ENCODE results near the gene SRSF6.
A peak's percentile ranks its signal among the peaks of the same experiment; 100 is the strongest.

Gene SRSF6

GRCh38 chr20:43452404-43453126, 5.1 kb upstream of the SRSF6 start:
- TF ChIP-seq ZFX (IDR thresholded peaks at IDR 0.05): no peak
- no peak for TF ChIP-seq CTCF (conservative IDR thresholded peaks at IDR 0.05)
- H3K27ac ChIP-seq: no peak overlapping the region

- peak overlapping the region; percentile 100; the same call in 1 of the 2 replicates for H3K27ac ChIP-seq
Measured at GRCh38 chr20:43456252-43456651, 1.4 kb upstream of the SRSF6 start.

GRCh38 chr20:43456809-43457639, 672 bp upstream of the SRSF6 start:
- no peak for TF ChIP-seq ZFX (IDR thresholded peaks at IDR 0.05)
- TF ChIP-seq CTCF (conservative IDR thresholded peaks at IDR 0.05): no peak
- H3K27ac ChIP-seq: peak overlapping the region; percentile 100

- H3K27ac ChIP-seq: peak overlapping the region; percentile 100
- TF ChIP-seq ZFX (IDR thresholded peaks at IDR 0.05) (no peak), CTCF (conservative IDR thresholded peaks at IDR 0.05) (no peak)
Measured at GRCh38 chr20:43458422-43458924, 777 bp downstream of the SRSF6 start.

- H3K27ac ChIP-seq: peak overlapping the region; percentile 100
- TF ChIP-seq ZFX (IDR thresholded peaks at IDR 0.05) (no peak), CTCF (conservative IDR thresholded peaks at IDR 0.05) (no peak)
Measured at GRCh38 chr20:43459022-43459942, 1.6 kb downstream of the SRSF6 start.

GRCh38 chr20:43460172-43460829, 2.6 kb downstream of the SRSF6 start:
- H3K27ac ChIP-seq: peak overlapping the region; percentile 37; the same call in 1 of the 2 replicates
- TF ChIP-seq ZFX (IDR thresholded peaks at IDR 0.05) (no peak), CTCF (conservative IDR thresholded peaks at IDR 0.05) (no peak)

GRCh38 chr20:43460830-43461200, 3.1 kb downstream of the SRSF6 start:
- no peak for TF ChIP-seq ZFX (IDR thresholded peaks at IDR 0.05)
- TF ChIP-seq CTCF (conservative IDR thresholded peaks at IDR 0.05): no peak
- H3K27ac ChIP-seq: peak overlapping the region; percentile 37; the same call in 1 of the 2 replicates

All from C4-2B (cell line).